Measurements from ENCODE around the gene ZNF668. TPM values are rescaled to one million over a fixed set of nuclear protein-coding genes. Genes with fewer than 3 reads are reported as not detected.

Gene ZNF668
- total and polyA plus RNA-seq, 8 donors = 3.8 to 12.2 (median 5.6) TPM

DNA sequence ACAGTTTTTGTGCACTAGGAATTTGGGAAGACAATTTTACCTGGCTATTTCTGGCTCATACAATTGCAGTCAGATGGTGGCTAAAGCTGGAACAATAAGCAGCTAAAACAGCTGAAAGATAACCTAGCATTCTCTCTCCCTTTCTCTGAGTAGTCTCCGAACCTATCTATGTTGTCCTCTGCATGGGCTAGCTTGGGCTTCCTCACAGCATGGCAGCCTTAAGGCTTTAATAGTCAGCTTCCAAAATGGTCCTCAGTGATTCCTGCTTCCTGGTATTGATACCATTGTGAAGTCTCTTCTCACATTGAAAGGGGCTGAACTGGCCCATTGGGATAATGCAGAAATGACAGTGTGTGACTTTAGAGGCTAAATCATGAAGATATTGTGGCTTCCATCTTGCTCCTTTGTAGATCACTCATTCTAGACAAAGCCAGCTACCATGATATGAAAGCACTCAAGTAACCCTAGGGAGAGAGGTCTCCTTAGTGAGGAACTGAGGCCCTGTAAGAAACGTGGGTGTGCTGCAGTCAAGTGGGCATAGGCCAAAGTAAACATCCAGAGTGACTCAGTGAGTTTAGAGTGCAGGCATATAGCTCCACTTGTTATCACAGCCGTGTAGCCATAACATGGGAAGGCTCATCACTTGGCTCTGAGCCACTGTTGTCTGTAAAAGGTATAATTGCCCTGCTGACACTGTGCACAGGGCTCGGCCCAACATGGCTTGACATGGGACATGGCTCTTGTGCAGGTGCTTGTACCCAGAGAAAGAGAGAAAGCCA, 26.0 kb upstream of the ZNF668 start:
- Histone ChIP-seq H3K36me3 (no peaks in the 10 kb centered on the region), H3K27me3 (no peaks in the 10 kb centered on the region), H3K9me3 (no peaks in the 10 kb centered on the region), H3K4me3 (no peak overlapping the region), H3K27ac (no peak overlapping the region), H3K4me1 (peaks cover 0 to 11% of the 10 kb centered on the region in 2 donors)
- no peak for DNase-seq
- no peak for TF ChIP-seq CTCF (IDR thresholded peaks at IDR 0.05)
- no peak for ATAC-seq
- intact Hi-C loops (cut with DNase I) = no loop called here

- intact Hi-C loops (cut with DNase I) = no loop called here
- peak in 1 of 2 donors; percentile 34 for TF ChIP-seq CTCF (IDR thresholded peaks at IDR 0.05)
- DNase-seq = peak; percentile 82 to 97 (median 94)
- Histone ChIP-seq H3K36me3 (peaks cover 0 to 20% of the 10 kb centered on the region in 2 donors), H3K4me3 (peak within 1 kb of the TSS; percentile 74 to 86), H3K27ac (peak within 1 kb of the TSS; percentile 77 to 87), H3K4me1 (peaks cover 0 to 27% of the 10 kb centered on the region in 2 donors), H3K27me3 (no peaks in the 10 kb centered on the region), H3K9me3 (no peaks in the 10 kb centered on the region)
- ATAC-seq = peak; percentile 97
Measured at GRCh38 chr16:31094424-31095120, 20.5 kb upstream of the ZNF668 start, which contains the start of gene VKORC1. Gene VKORC1 (minus strand): TSS chr16:31094797. CDS start chr16:31094729, 68 bp downstream.

- Histone ChIP-seq H3K4me1 (peaks cover 0 to 27% of the 10 kb centered on the region in 2 donors), H3K9me3 (no peaks in the 10 kb centered on the region), H3K27me3 (no peaks in the 10 kb centered on the region), H3K4me3 (peak overlapping the region; percentile 74 to 86), H3K36me3 (peaks cover 0 to 24% of the 10 kb centered on the region in 2 donors), H3K27ac (peak overlapping the region; percentile 77 to 87)
- DNase-seq (no peak), ATAC-seq (peak; percentile 23)
- intact Hi-C loops (cut with DNase I) = no loop called here
- TF ChIP-seq CTCF (IDR thresholded peaks at IDR 0.05) = no peak
Measured at GRCh38 chr16:31094088-31094423, 20.0 kb upstream of the ZNF668 start.

DNA sequence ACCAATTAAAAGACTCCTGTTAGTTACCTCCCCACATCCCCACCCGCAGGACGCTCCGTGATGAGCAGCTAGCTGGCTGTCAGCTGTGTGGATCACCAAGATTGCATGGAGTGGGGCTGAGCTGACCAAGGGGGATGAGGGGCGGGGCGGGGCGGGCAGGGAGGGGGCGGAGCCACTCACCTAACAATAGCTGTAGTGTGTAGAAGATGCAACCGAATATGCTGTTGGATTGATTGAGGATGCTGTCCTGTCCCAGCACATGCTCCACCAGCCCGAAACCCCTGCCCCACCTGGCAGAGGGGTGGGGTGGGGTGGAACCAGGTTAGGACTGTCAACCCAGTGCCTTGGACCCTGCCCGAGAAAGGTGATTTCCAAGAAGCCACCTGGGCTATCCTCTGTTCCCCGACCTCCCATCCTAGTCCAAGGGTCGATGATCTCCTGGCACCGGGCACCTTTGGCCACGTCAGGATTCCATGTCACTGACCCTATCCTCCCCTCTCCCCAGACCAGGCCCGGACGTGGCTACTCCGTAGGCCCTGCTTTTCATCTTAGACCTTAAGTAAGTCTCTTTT, 19.2 kb upstream of the ZNF668 start:
- Histone ChIP-seq H3K4me3 (peak overlapping the region; percentile 74 to 86), H3K36me3 (peaks cover 0 to 32% of the 10 kb centered on the region in 2 donors), H3K9me3 (no peaks in the 10 kb centered on the region), H3K27ac (no peak overlapping the region), H3K27me3 (no peaks in the 10 kb centered on the region), H3K4me1 (peaks cover 0 to 27% of the 10 kb centered on the region in 2 donors)
- DNase-seq = no peak
- no peak for TF ChIP-seq CTCF (IDR thresholded peaks at IDR 0.05)
- ATAC-seq = no peak
- intact Hi-C loops (cut with DNase I) = no loop called here

DNA sequence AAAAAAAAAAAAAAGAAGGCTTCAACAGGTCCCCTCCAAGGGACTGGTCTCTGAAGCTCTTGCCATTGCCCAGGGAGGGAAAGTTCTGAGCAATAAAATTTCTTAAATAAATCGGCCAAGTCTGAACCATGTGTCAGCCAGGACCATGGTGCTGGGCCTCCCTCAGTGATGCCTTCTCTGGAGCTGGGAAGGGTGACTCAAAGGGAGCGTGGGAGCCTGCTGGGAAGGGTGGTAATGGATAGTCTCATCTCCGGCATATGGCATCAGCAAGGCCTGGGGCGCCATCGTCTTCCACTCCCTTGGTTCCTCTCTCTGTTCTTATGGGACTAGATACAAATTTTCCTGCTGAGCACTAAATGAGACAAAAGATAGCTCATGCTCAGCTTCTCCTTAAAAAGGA, 18.3 kb upstream of the ZNF668 start:
- intact Hi-C loops (cut with DNase I) = no loop called here
- H3K27ac ChIP-seq = no peak overlapping the region
- DNase-seq = no peak
- H3K4me3 ChIP-seq = no peak overlapping the region
- peaks cover 0 to 27% of the 10 kb centered on the region in 2 donors for H3K4me1 ChIP-seq
- ATAC-seq = no peak
- no peaks in the 10 kb centered on the region for H3K27me3 ChIP-seq
- TF ChIP-seq CTCF (IDR thresholded peaks at IDR 0.05) = no peak
- no peaks in the 10 kb centered on the region for H3K9me3 ChIP-seq
- H3K36me3 ChIP-seq = peaks cover 0 to 40% of the 10 kb centered on the region in 2 donors

All from left lung (tissue), 10 donors.